ENCODE results near the gene CCDC150. TPM values are rescaled to one million over a fixed set of nuclear protein-coding genes. Genes with fewer than 3 reads are reported as not detected.

CCDC150 gene
- total and polyA plus RNA-seq, 2 of the 8 experiments (the other 6 are each of a cell fraction or from before 2014, with no cell fraction given), result 8.3 to 31.9 TPM

GRCh38 chr2:196609806-196610205 lies 29.7 kb upstream of the CCDC150 start:
- no peak overlapping the region for H3K14ac ChIP-seq (ENCODE audit: insufficient read length)
- no peak for TF ChIP-seq CTCF (IDR thresholded peaks at IDR 0.05; ENCODE audit: control extremely low read depth in 1 of 3, insufficient read depth in 1 of 3, low read depth in 1 of 3, low read length in 3 of 3)
- TF ChIP-seq EP300 (IDR thresholded peaks at IDR 0.05; ENCODE audit: borderline replicate concordance in 1 of 2, low read depth in 2 of 2, low read length in 2 of 2), result no peak
- no peak for TF ChIP-seq RNF2 (IDR thresholded peaks at IDR 0.05; ENCODE audit: borderline replicate concordance, low read depth, low read length, missing control alignments, poor library complexity, severe bottlenecking)
- TF ChIP-seq SIRT6 (IDR thresholded peaks at IDR 0.05; ENCODE audit: low read length), result no peak
- no peak for TF ChIP-seq GABPA (IDR thresholded peaks at IDR 0.05; ENCODE audit: borderline replicate concordance, insufficient read depth, low read length)
- TF ChIP-seq SRF (IDR thresholded peaks at IDR 0.05; ENCODE audit: low read depth, low read length), result no peak
- no peak for TF ChIP-seq CBX5 (IDR thresholded peaks at IDR 0.05; ENCODE audit: low read depth, low read length)
- no peak for TF ChIP-seq POLR2AphosphoS5 (IDR thresholded peaks at IDR 0.05; ENCODE audit: low read depth, low read length)
- no peak for TF ChIP-seq TAF1 (IDR thresholded peaks at IDR 0.05; ENCODE audit: low read depth, low read length)
- no peak for TF ChIP-seq BRCA1 (IDR thresholded peaks at IDR 0.05; ENCODE audit: low read depth, low read length)
- TF ChIP-seq RBBP5 (IDR thresholded peaks at IDR 0.05; ENCODE audit: borderline replicate concordance, low read depth, low read length), result no peak
- TF ChIP-seq SIN3A (conservative IDR thresholded peaks at IDR 0.05 in 1 of 2, IDR thresholded peaks at IDR 0.05 in 1 of 2; ENCODE audit: low read depth in 1 of 2, low read length in 2 of 2), result no peak

More at GRCh38 chr2:196609806-196610205, 29.7 kb upstream of the CCDC150 start:
- Histone ChIP-seq H2BK120ac (replicated peaks; ENCODE audit: low read depth, low read length) (no peak overlapping the region), H2BK20ac (ENCODE audit: low read length) (no peak overlapping the region), H2BK12ac (ENCODE audit: low read depth, low read length) (no peak overlapping the region), H3K23me2 (ENCODE audit: low read depth, low read length) (no peaks in the 10 kb centered on the region), H3K9ac (replicated peaks in 1 of 4; ENCODE audit: extremely low read depth in 1 of 4, low read depth in 3 of 4, low read length in 3 of 4) (no peak overlapping the region), H4K91ac (replicated peaks; ENCODE audit: insufficient read length, low read length) (no peak overlapping the region), H3K23ac (ENCODE audit: insufficient read length) (no peak overlapping the region), H2AK5ac (ENCODE audit: low read depth, low read length) (no peak overlapping the region), H2BK5ac (ENCODE audit: low read depth, low read length) (no peak overlapping the region), H3K18ac (ENCODE audit: extremely low read depth, low read length) (no peak overlapping the region), H4K5ac (ENCODE audit: insufficient read length, low read depth, low read length) (no peak overlapping the region), H3K36me3 (ENCODE audit: control insufficient read depth in 2 of 4, insufficient read depth in 4 of 4, low read length in 3 of 4) (no peaks in the 10 kb centered on the region), H3K4me1 (replicated peaks in 1 of 4; ENCODE audit: control insufficient read depth in 3 of 4, insufficient read depth in 4 of 4, low read length in 3 of 4) (no peaks in the 10 kb centered on the region), H3K79me1 (ENCODE audit: low read depth, low read length) (no peaks in the 10 kb centered on the region), H2AFZ (ENCODE audit: low read length) (no peak overlapping the region), H4K20me1 (replicated peaks in 1 of 2; ENCODE audit: control insufficient read depth in 1 of 2, insufficient read depth in 2 of 2, low read length in 2 of 2) (no peaks in the 10 kb centered on the region), H3K79me2 (ENCODE audit: control insufficient read depth in 1 of 2, insufficient read depth in 2 of 2, low read length in 2 of 2) (no peaks in the 10 kb centered on the region), H4K8ac (ENCODE audit: extremely low read depth, insufficient read depth, low read length) (no peak overlapping the region), H3K9me3 (ENCODE audit: insufficient read depth in 2 of 2, low read depth in 1 of 2, low read length in 1 of 2) (no peaks in the 10 kb centered on the region), H3K4ac (replicated peaks; ENCODE audit: insufficient read length, low read depth, low read length) (no peak overlapping the region), H3K4me2 (ENCODE audit: insufficient read depth in 1 of 2, low read depth in 2 of 2, low read length in 2 of 2) (no peak overlapping the region), H3K27ac (ENCODE audit: low read depth, low read length) (no peak overlapping the region), H3K4me3 (ENCODE audit: extremely low read depth in 1 of 4, insufficient read depth in 2 of 4, low read depth in 3 of 4, low read length in 4 of 4) (no peak overlapping the region), H3K56ac (replicated peaks; ENCODE audit: insufficient read length, low read depth, low read length) (no peak overlapping the region), H2BK15ac (ENCODE audit: low read length) (no peak overlapping the region), H3K27me3 (replicated peaks in 1 of 4; ENCODE audit: control insufficient read depth in 3 of 4, extremely low read depth in 1 of 4, insufficient read depth in 3 of 4, low read length in 3 of 4) (no peaks in the 10 kb centered on the region)
- ChIA-PET POLR2A (ENCODE audit: partially characterized antibody) (no interaction called here), CTCF (ENCODE audit: partially characterized antibody) (no interaction called here)
- no peak for DNase-seq (ENCODE audit: low read depth in 1 of 2, low spot score in 2 of 2)
- FAIRE-seq, result no peak
- WGBS, 2 experiments (ENCODE audit: extremely low coverage in 1 of 2, insufficient coverage in 1 of 2, insufficient read length in 1 of 2, insufficient replicate concordance in 2 of 2, low coverage in 1 of 2, low lambda C conversion rate in 2 of 2, missing lambda C conversion rate in 1 of 2), result 92% methylated on average over 2 of the region's 2 CpGs; no CpG with 5 or more reads in 1 of the 2 experiments
